Muscle of leg (tissue), 11 donors: ENCODE measurements around the gene SLC7A4. TPM values are rescaled to one million over a fixed set of nuclear protein-coding genes. Genes with fewer than 3 reads are reported as not detected.

ENCODE experiments used
- DNase-seq: peaks from one replicate; pipeline ENCODE4 v3.0.0; 2013
- H3K27ac ChIP-seq: one replicate; pipeline ENCODE4 v1.5.1; 2013; ENCODE audit warnings: mild to moderate bottlenecking, low read length, control low read depth
- H3K27me3 ChIP-seq: one replicate; pipeline ENCODE4 v1.6.1; 2013; ENCODE audit warnings: low read length; ENCODE audit not compliant: control insufficient read depth, insufficient read depth
- H3K36me3 ChIP-seq: one replicate; pipeline ENCODE4 v1.6.1; 2013; ENCODE audit warnings: low read length; ENCODE audit not compliant: control insufficient read depth, insufficient read depth
- H3K4me1 ChIP-seq: one replicate; pipeline ENCODE4 v1.6.1; 2013; ENCODE audit warnings: low read length; ENCODE audit not compliant: control insufficient read depth, insufficient read depth
- H3K4me3 ChIP-seq: one replicate; pipeline ENCODE4 v1.5.1; 2013; ENCODE audit warnings: low read length, control low read depth
- H3K9me3 ChIP-seq: replicated peaks from 2 replicates; pipeline ENCODE4 v1.6.1; 2013; ENCODE audit warnings: low read depth, low read length; ENCODE audit not compliant: control insufficient read depth
- WGBS: methylation state at CpG from one replicate; pipeline ENCODE4 v1.1.5; 2013; ENCODE audit warnings: missing lambda C conversion rate; ENCODE audit not compliant: insufficient coverage; 5-methylcytosine and 5-hydroxymethylcytosine counted together
- polyA plus RNA-seq, 8 donors: library from polyadenylated mRNA; unstranded; fragments of 120-200 nt; gene quantifications; one replicate each; pipeline versions ENCODE4 v1.2.1 to v1.2.3, GENCODE V29; 2013; ENCODE audit warnings: inconsistent platforms in 1 of 8, low replicate concordance in 1 of 8; ENCODE audit not compliant: insufficient read length in 8 of 8, insufficient read depth in 1 of 8
- total RNA-seq: library from RNA; stranded (reverse); fragments of 120-200 nt; gene quantifications from one replicate; pipeline ENCODE4 v1.2.4, GENCODE V29; 2013

SLC7A4 gene
- total and polyA plus RNA-seq, 9 donors, result 0.13 to 2.5 (median 0.89) TPM

DNA sequence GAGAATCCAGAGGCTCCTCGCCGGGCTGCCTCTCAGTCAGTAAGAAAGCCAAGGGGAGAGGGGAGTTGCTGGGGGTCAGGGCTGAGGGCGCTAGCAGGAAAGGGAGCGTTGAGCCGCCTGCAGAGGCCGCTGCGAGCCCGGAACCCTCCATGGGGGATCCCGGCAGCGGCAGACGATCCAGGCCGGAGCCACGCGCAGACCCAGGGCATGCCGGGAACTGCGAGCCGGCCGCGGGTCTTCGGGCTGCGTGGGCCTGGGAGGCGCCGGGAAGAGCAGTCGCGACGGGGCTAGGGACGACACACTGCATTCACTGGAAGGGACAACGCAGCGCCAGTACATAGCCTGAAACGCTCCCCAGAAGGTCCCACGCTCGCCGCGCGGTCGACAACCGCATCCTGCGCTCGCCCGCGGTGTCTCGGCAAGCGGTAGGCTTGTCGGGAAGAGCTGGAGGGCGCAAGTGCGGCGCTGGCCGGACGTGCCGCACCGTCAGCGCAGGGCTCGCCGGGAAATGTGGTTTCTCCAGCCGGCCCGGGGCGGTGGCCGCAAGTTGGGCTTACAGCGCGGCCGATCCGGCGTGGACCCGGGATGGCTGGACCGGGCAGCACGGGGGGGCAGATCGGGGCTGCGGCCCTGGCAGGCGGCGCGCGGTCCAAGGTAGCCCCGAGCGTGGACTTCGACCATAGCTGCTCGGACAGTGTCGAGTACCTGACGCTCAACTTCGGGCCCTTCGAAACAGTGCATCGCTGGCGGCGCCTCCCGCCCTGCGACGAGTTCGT, 50.4 kb downstream of the SLC7A4 start, which contains the start of gene LZTR1:
Gene LZTR1, plus strand, starts transcription at position 511 of the 776 bp plus-strand sequence. Its CDS starts 75 bp downstream, at position 586.
- Histone ChIP-seq H3K9me3 (no peaks in the 10 kb centered on the region), H3K27me3 (peaks cover 13% of the 10 kb centered on the region), H3K4me3 (peak within 1 kb of the TSS; percentile 93), H3K27ac (peak within 1 kb of the TSS; percentile 96), H3K36me3 (peaks cover 19% of the 10 kb centered on the region), H3K4me1 (peaks cover 28% of the 10 kb centered on the region)
- peak; percentile 93 for DNase-seq
- WGBS, result under 1% methylated on average over 86 of the region's 87 CpGs

DNA sequence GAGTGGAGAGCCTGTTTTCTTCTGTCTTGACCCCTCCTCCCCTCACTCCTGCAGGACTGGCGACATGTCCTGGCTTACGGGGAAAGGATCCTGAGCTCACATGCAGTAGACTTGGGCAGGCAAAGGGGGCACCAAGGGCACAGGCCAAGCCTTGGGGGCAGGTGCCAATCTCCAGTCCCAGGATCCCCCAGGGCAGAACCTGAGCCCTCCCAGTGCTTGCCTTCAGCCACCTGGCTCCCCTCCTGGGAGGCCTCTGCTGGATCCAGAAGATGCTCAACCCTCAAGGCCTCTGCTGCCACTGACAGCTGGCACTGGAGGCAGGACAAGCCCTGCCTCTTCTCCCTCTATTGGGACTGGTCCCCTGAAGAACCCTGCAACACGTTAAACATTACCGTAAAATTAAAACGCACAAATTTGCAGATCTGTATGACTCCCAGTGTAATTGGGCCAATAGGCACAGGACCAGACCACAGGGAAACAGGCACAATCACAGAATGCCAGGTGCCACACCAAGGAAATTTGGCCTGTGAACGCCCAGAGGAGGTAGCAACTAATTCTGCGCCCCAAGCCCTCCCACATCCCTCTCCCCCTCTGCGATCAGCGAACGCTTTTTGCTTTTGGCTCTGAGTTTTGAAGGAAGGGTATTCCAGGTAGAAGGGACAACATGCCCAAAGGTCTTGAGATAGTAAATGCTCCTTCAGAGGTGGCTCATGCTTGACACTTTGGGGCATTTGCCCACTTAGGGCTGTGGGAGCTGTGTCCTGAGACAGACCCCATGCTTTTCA, 51.2 kb downstream of the SLC7A4 start:
- Histone ChIP-seq H3K9me3 (no peaks in the 10 kb centered on the region), H3K36me3 (peaks cover 19% of the 10 kb centered on the region), H3K4me3 (peak overlapping the region; percentile 93), H3K27me3 (peaks cover 13% of the 10 kb centered on the region), H3K27ac (peak overlapping the region; percentile 96), H3K4me1 (peaks cover 28% of the 10 kb centered on the region)
- WGBS, result 75% methylated on average over 2 of the region's 10 CpGs
- DNase-seq, result no peak

- Histone ChIP-seq H3K27me3 (peaks cover 13% of the 10 kb centered on the region), H3K36me3 (peaks cover 16% of the 10 kb centered on the region), H3K27ac (no peak overlapping the region), H3K4me1 (peaks cover 28% of the 10 kb centered on the region), H3K9me3 (no peaks in the 10 kb centered on the region), H3K4me3 (no peak overlapping the region)
- no peak for DNase-seq
- 81% methylated on average over 4 of the region's 4 CpGs for WGBS
Observed at GRCh38 chr22:20980523-20980922, 51.8 kb downstream of the SLC7A4 start.

DNA sequence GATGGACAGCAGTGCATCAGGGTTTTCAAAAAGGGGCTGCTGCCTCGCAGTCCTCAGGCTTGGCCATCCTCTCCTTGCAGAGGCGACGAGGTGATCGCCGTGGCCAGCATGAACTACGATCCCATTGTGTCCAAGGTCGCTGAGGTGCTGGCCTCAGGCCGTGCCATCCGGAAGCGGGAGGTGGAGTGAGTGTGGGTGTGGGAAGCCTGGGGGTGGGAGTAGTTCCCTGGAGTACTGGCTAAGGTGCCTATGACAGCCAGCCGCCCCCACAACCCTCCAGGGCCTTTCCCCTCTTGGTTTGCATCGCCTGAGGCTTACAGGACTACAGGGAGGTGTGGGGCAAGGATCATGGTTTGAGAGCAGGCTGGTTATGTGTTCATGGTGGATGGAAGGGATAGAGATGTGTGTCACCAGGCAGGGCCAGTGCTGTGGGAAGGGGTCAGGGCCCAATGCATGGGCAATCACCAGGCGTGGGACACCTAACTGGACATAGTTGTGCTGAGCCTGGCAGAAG, 52.4 kb downstream of the SLC7A4 start:
- Histone ChIP-seq H3K27me3 (peaks cover 13% of the 10 kb centered on the region), H3K4me1 (peaks cover 28% of the 10 kb centered on the region), H3K27ac (no peak overlapping the region), H3K36me3 (peaks cover 12% of the 10 kb centered on the region), H3K4me3 (no peak overlapping the region), H3K9me3 (no peaks in the 10 kb centered on the region)
- 35% methylated on average over 6 of the region's 13 CpGs for WGBS
- DNase-seq, result no peak

DNA sequence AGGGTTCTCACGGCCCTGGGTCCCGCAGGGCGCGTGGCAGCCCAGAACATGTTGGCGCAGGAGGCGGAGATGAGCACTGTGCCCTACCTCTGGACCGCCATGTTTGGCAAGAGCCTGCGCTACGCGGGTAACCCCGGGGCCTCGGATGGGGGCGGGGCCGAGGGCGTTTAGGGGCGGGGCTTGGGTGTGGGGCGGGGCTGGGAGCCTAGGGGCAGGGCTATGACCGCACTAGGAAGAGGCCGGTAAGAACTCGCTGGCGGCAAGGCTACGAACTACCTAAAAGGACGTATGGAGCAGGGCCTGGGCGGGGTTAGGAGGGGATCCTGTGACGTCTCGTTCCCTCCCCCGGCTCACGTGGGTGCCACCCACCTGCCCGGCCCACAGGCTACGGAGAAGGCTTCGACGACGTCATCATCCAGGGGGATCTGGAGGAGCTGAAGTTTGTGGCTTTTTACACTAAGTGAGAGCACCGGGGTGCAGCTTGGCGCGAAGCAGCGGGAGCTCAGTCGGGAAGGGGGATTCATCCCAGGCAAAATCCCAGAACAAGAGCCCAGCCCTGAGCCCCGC, 53.0 kb downstream of the SLC7A4 start:
- Histone ChIP-seq H3K4me3 (no peak overlapping the region), H3K36me3 (peaks cover 8% of the 10 kb centered on the region), H3K27me3 (peaks cover 13% of the 10 kb centered on the region), H3K4me1 (peaks cover 28% of the 10 kb centered on the region), H3K9me3 (no peaks in the 10 kb centered on the region), H3K27ac (no peak overlapping the region)
- peak; percentile 64 for DNase-seq
- 8% methylated on average over 36 of the region's 39 CpGs for WGBS

Other genes starting within 250 kb of the SLC7A4 start
- 21.1 TPM for gene PI4KA, start 173.8 kb downstream of the SLC7A4 start, total RNA-seq
- 10 to 100 TPM; 30.7 to 48.1 (median 36.1) TPM for gene PI4KA, start 173.8 kb downstream of the SLC7A4 start, polyA plus RNA-seq
- 10.9 TPM for gene SNAP29, start 173.6 kb downstream of the SLC7A4 start, total RNA-seq
- gene SNAP29, start 173.6 kb downstream of the SLC7A4 start, polyA plus RNA-seq, result 10 to 100 TPM; 19.5 to 26.6 (median 23.0) TPM
- 36.4 TPM for gene CRKL, start 115.2 kb downstream of the SLC7A4 start, total RNA-seq
- gene CRKL, start 115.2 kb downstream of the SLC7A4 start, polyA plus RNA-seq, result 10 to 100 TPM; 39.3 to 56.8 (median 46.9) TPM
- 0.35 TPM for gene AIFM3, start 65.3 kb downstream of the SLC7A4 start, total RNA-seq
- under 1 TPM in 7 of 8 donors, not detected in 1; 0.14 to 0.66 (median 0.37) TPM for gene AIFM3, start 65.3 kb downstream of the SLC7A4 start, polyA plus RNA-seq
- gene LZTR1, start 50.3 kb downstream of the SLC7A4 start, total RNA-seq, result 34.2 TPM
- 10 to 100 TPM; 27.7 to 42.2 (median 36.2) TPM for gene LZTR1, start 50.3 kb downstream of the SLC7A4 start, polyA plus RNA-seq
- gene THAP7, start 30.4 kb downstream of the SLC7A4 start, total RNA-seq, result 20.9 TPM
- gene THAP7, start 30.4 kb downstream of the SLC7A4 start, polyA plus RNA-seq, result 10 to 100 TPM; 18.8 to 22.1 (median 19.9) TPM
- gene P2RX6, start 17.4 kb downstream of the SLC7A4 start, total RNA-seq, result 19.8 TPM
- 10 to 100 TPM; 15.3 to 29.6 (median 22.8) TPM for gene P2RX6, start 17.4 kb downstream of the SLC7A4 start, polyA plus RNA-seq
- 0.09 TPM for gene LRRC74B, start 13.4 kb upstream of the SLC7A4 start, total RNA-seq
- under 1 TPM in 5 of 8 donors, not detected in 3; 0.13 to 0.34 (median 0.16) TPM for gene LRRC74B, start 13.4 kb upstream of the SLC7A4 start, polyA plus RNA-seq